Measurements from ENCODE around the gene KRTAP13-1. TPM values are rescaled to one million over a fixed set of nuclear protein-coding genes. Genes with fewer than 3 reads are reported as not detected.

The KRTAP13-1 gene
- total RNA-seq, 1 donor from 2014 or later: not detected

GRCh38 chr21:30408782-30409494, 13.1 kb downstream of the KRTAP13-1 start:
- Histone ChIP-seq H3K4me2 (peak overlapping the region; percentile 64), H3K4me3 (no peak overlapping the region)
- peaks cover 4% of the 10 kb centered on the region for H3K36me3 Mint-ChIP-seq

GRCh38 chr21:30415993-30416392, 20.2 kb downstream of the KRTAP13-1 start:
- peaks cover 2% of the 10 kb centered on the region for H3K27me3 Mint-ChIP-seq (ENCODE audit: insufficient read depth, low read depth)
- H3K4me2 ChIP-seq: no peak overlapping the region
- H3K27ac ChIP-seq: no peak overlapping the region
- H3F3A ChIP-seq (ENCODE audit: low read depth): no peaks in the 10 kb centered on the region
- no peaks in the 10 kb centered on the region for H3K9me3 ChIP-seq (ENCODE audit: low read depth)
- DNase-seq (ENCODE audit: low spot score): no peak
- H3K27ac Mint-ChIP-seq: no peak overlapping the region
- no peak overlapping the region for H3K4me3 ChIP-seq
- H3K9ac ChIP-seq: no peak overlapping the region
- no peaks in the 10 kb centered on the region for H3K36me3 Mint-ChIP-seq
- H3K9me3 Mint-ChIP-seq: peaks cover 11% of the 10 kb centered on the region
- H3K4me1 ChIP-seq: no peaks in the 10 kb centered on the region
- no peaks in the 10 kb centered on the region for H4K20me1 ChIP-seq (ENCODE audit: low read depth)
- H3K36me3 ChIP-seq: no peaks in the 10 kb centered on the region
- no peaks in the 10 kb centered on the region for H3K79me2 ChIP-seq (ENCODE audit: low read depth)
- no peak overlapping the region for H2AFZ ChIP-seq (replicated peaks)
- no peaks in the 10 kb centered on the region for H3K27me3 ChIP-seq
- no peak for TF ChIP-seq EZH2 (IDR thresholded peaks at IDR 0.05)
- no peak for TF ChIP-seq EZH2phosphoT487 (IDR thresholded peaks at IDR 0.05)
- no peak for TF ChIP-seq CTCF (IDR thresholded peaks at IDR 0.05)
- no peak overlapping the region for H3K4me3 Mint-ChIP-seq
- no peaks in the 10 kb centered on the region for H3K4me1 Mint-ChIP-seq

More at GRCh38 chr21:30408782-30409494, 13.1 kb downstream of the KRTAP13-1 start:
- H3K9ac ChIP-seq: no peak overlapping the region
- Mint-ChIP-seq H3K27ac (no peak overlapping the region), H3K9me3 (peaks cover 23% of the 10 kb centered on the region), H3K4me1 (no peaks in the 10 kb centered on the region), H3K27me3 (ENCODE audit: insufficient read depth, low read depth) (no peaks in the 10 kb centered on the region), H3K4me3 (no peak overlapping the region)
- H4K20me1 ChIP-seq (ENCODE audit: low read depth): no peaks in the 10 kb centered on the region
- peak; percentile 89 for DNase-seq (ENCODE audit: low spot score)
- no peak overlapping the region for H3K27ac ChIP-seq
- peak overlapping the region; percentile 98 for H2AFZ ChIP-seq (replicated peaks)
- no peaks in the 10 kb centered on the region for H3K79me2 ChIP-seq (ENCODE audit: low read depth)
- no peaks in the 10 kb centered on the region for H3K36me3 ChIP-seq
- H3F3A ChIP-seq (ENCODE audit: low read depth): no peaks in the 10 kb centered on the region
- no peaks in the 10 kb centered on the region for H3K4me1 ChIP-seq
- H3K27me3 ChIP-seq: no peaks in the 10 kb centered on the region
- H3K9me3 ChIP-seq (ENCODE audit: low read depth): no peaks in the 10 kb centered on the region
- TF ChIP-seq CTCF (IDR thresholded peaks at IDR 0.05) (peak; percentile 67), EZH2phosphoT487 (IDR thresholded peaks at IDR 0.05) (no peak)

GRCh38 chr21:30425826-30426225, 30.0 kb downstream of the KRTAP13-1 start, which contains the start of gene KRTAP13-3:
Gene KRTAP13-3, minus strand, starts transcription at chr21:30425926. Its CDS starts 14 bp downstream, at chr21:30425912.
- Histone ChIP-seq H3K9me3 (ENCODE audit: low read depth) (no peaks in the 10 kb centered on the region), H3K27ac (peak within 1 kb of the TSS; percentile 87), H3K79me2 (ENCODE audit: low read depth) (no peaks in the 10 kb centered on the region), H3K4me3 (no peak within 1 kb of the TSS), H3K4me1 (peaks cover 15% of the 10 kb centered on the region), H4K20me1 (ENCODE audit: low read depth) (no peaks in the 10 kb centered on the region), H3K4me2 (peak within 1 kb of the TSS; percentile 48), H3K36me3 (peaks cover 4% of the 10 kb centered on the region), H3F3A (ENCODE audit: low read depth) (peaks cover 18% of the 10 kb centered on the region), H2AFZ (replicated peaks) (peak within 1 kb of the TSS; percentile 8), H3K27me3 (no peaks in the 10 kb centered on the region), H3K9ac (no peak within 1 kb of the TSS)
- no peak within 1 kb of the TSS for H3K4me3 Mint-ChIP-seq
- H3K4me1 Mint-ChIP-seq: peaks cover 15% of the 10 kb centered on the region
- TF ChIP-seq CTCF (IDR thresholded peaks at IDR 0.05) (no peak), EZH2phosphoT487 (IDR thresholded peaks at IDR 0.05) (no peak), EZH2 (IDR thresholded peaks at IDR 0.05) (no peak)
- H3K9me3 Mint-ChIP-seq: peaks cover 9% of the 10 kb centered on the region
- no peaks in the 10 kb centered on the region for H3K36me3 Mint-ChIP-seq
- H3K27ac Mint-ChIP-seq: no peak within 1 kb of the TSS
- DNase-seq (ENCODE audit: low spot score): no peak
- no peaks in the 10 kb centered on the region for H3K27me3 Mint-ChIP-seq (ENCODE audit: insufficient read depth, low read depth)

All from neural progenitor cell (in vitro differentiated cells).